PC-9 (cell line): ENCODE results near the gene ABCB1. TPM values are rescaled to one million over a fixed set of nuclear protein-coding genes. Genes with fewer than 3 reads are reported as not detected.

Experiments used
- BruUV-seq: library from RNA; stranded (reverse); fragments of 400-500 nt; replicated peaks from 2 replicates; lab custom pipeline; 2021; lab: Mats Ljungman, UMichigan
- CTCF ChIA-PET: fragments of 300-600 bp; sonication (Branson Sonifier 250); formaldehyde crosslinking; loops from one replicate; lab custom pipeline; 2022; ENCODE audit warnings: antibody characterized with exemption; lab: Charles Lee
- POLR2A ChIA-PET: fragments of 300-600 bp; sonication (Branson Sonifier 250); formaldehyde crosslinking; loops from one replicate; lab custom pipeline; 2022; ENCODE audit warnings: antibody characterized with exemption; ENCODE audit not compliant: unreplicated experiment; lab: Charles Lee
- DNase-seq, 2 experiments: peaks; one replicate each; pipeline versions ENCODE4 v3.0.0 to v3.0.0-alpha.2; 2015 to 2022; ENCODE audit warnings: mixed read lengths in 1 of 2
- H2AFZ ChIP-seq: fragments of 200-600 bp; sonication (generic); 2 replicates; pipeline ENCODE4 v1.8.1; 2017; ENCODE audit warnings: antibody characterized with exemption
- H3F3A ChIP-seq: fragments of 200-600 bp; sonication (generic); 2 replicates; pipeline ENCODE4 v1.8.1; 2017; ENCODE audit warnings: antibody characterized with exemption, mild to moderate bottlenecking, low read depth; ENCODE audit not compliant: insufficient read depth
- H3K27ac ChIP-seq: fragments of 200-600 bp; sonication (generic); 2 replicates; pipeline ENCODE4 v1.6.1; 2016; ENCODE audit warnings: mixed run types
- H3K27me3 ChIP-seq: fragments of 200-600 bp; sonication (generic); 2 replicates; pipeline ENCODE4 v1.6.1; 2016; ENCODE audit warnings: low read depth, mixed run types; ENCODE audit not compliant: insufficient read depth
- H3K36me3 ChIP-seq: fragments of 200-600 bp; sonication (generic); 2 replicates; pipeline ENCODE4 v1.6.1; 2016; ENCODE audit warnings: low read depth, mixed run types
- H3K4me1 ChIP-seq: fragments of 200-600 bp; sonication (generic); replicated peaks from 2 replicates; pipeline ENCODE4 v1.6.1; 2016; ENCODE audit warnings: mixed run types; ENCODE audit not compliant: insufficient read depth
- H3K4me2 ChIP-seq: fragments of 200-600 bp; sonication (generic); 2 replicates; pipeline ENCODE4 v1.6.1; 2017; ENCODE audit warnings: mixed run types
- H3K4me3 ChIP-seq: fragments of 200-600 bp; sonication (generic); 2 replicates; pipeline ENCODE4 v1.6.1; 2016; ENCODE audit warnings: mixed run types
- H3K79me2 ChIP-seq: fragments of 200-600 bp; sonication (generic); 2 replicates; pipeline ENCODE4 v1.6.1; 2017; ENCODE audit warnings: low read depth, mixed run types
- H3K9me2 ChIP-seq: fragments of 200-600 bp; sonication (generic); 2 replicates; pipeline ENCODE4 v1.8.1; 2017; ENCODE audit warnings: mild to moderate bottlenecking; ENCODE audit not compliant: insufficient read depth
- H3K9me3 ChIP-seq: fragments of 200-600 bp; sonication (generic); 2 replicates; pipeline ENCODE4 v1.8.1; 2016; ENCODE audit warnings: low read depth; ENCODE audit not compliant: insufficient read depth
- H4K20me1 ChIP-seq: fragments of 200-600 bp; sonication (generic); 2 replicates; pipeline ENCODE4 v1.8.1; 2017; ENCODE audit not compliant: insufficient read depth
- CTCF ChIP-seq: fragments of 200-600 bp; sonication (generic); conservative IDR thresholded peaks from 2 replicates; pipeline ENCODE4 v1.6.1; 2017; ENCODE audit warnings: mixed run types, antibody characterized with exemption, mild to moderate bottlenecking, moderate library complexity
- EZH2 ChIP-seq: fragments of 200-600 bp; sonication (generic); IDR thresholded peaks from 2 replicates; pipeline ENCODE4 v1.8.0; 2017; ENCODE audit warnings: antibody characterized with exemption, low read depth
- intact Hi-C: fragments of 100-400 bp; cut with micrococcal nuclease; formaldehyde crosslinking; loops from one replicate; pipeline ENCODE4 v1.10.0; 2022; ENCODE audit not compliant: unreplicated experiment
- total RNA-seq: library from RNA; stranded (reverse); gene quantifications from 2 replicates; pipeline ENCODE4 v1.2.3, GENCODE V29; 2021

Gene ABCB1
- total RNA-seq, 1 experiment from 2014 or later = not detected

DNA sequence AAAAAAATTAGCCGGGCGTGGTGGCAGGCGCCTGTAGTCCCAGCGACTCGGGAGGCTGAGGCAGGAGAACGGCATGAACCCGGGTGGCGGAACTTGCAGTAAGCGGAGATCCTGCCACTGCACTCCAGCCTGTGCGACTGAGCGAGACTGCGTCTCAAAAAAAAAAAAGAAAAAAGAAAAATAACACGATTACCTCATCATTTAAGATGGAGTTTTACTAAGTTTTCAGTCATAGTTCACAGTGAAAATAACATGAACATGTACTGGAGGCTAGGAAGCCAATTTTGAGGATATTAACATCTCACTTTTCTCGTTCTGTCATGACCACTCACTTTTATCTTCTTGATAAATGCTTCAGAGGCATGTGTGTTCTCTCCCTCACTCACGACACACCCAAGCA, 24.4 kb upstream of the ABCB1 start:
- ChIA-PET CTCF (no interaction called here), POLR2A (interaction anchor here (0.7 kb wide), 1 partner anchor 412 kb away, joined by 5 read pairs; no protein-coding TSS in a partner anchor)
- Histone ChIP-seq H3K4me3 (no peak overlapping the region), H3F3A (peaks cover 7% of the 10 kb centered on the region; the same call in 1 of the 2 replicates), H3K36me3 (no peaks in the 10 kb centered on the region), H3K9me2 (no peaks in the 10 kb centered on the region), H3K9me3 (no peaks in the 10 kb centered on the region), H4K20me1 (no peaks in the 10 kb centered on the region), H2AFZ (no peak overlapping the region), H3K27me3 (no peaks in the 10 kb centered on the region), H3K4me1 (no peaks in the 10 kb centered on the region), H3K4me2 (no peak overlapping the region), H3K27ac (no peak overlapping the region), H3K79me2 (no peaks in the 10 kb centered on the region)
- DNase-seq = no peak
- no peak for TF ChIP-seq CTCF
- no peak for TF ChIP-seq EZH2
- intact Hi-C loops = loop anchor here (10.0 kb wide), 1 partner anchor 120 kb away; no protein-coding TSS in a partner anchor
- BruUV-seq = no TSS peak

DNA sequence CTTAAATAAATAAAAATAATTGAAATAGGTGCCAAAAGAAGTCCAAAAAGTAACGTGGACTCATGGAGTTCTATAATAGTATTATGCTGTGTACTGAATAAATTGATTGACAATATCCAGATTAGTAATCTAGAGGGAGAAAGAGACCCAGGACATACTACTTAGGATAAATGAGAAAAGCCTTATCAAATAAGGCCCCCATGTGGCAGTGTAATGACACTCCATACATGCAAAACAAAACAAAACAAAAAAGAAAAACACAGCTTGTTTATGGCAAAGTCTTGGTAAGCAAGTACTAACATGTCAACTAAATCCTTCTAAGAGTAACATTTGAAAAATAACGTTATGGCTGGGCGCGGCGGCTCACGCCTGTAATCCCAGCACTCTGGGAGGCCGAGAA, 23.9 kb upstream of the ABCB1 start:
- ChIA-PET POLR2A (no interaction called here), CTCF (no interaction called here)
- Histone ChIP-seq H3F3A (peaks cover 7% of the 10 kb centered on the region; the same call in 1 of the 2 replicates), H4K20me1 (no peaks in the 10 kb centered on the region), H3K4me1 (no peaks in the 10 kb centered on the region), H3K4me3 (no peak overlapping the region), H3K9me2 (no peaks in the 10 kb centered on the region), H3K36me3 (no peaks in the 10 kb centered on the region), H3K27me3 (no peaks in the 10 kb centered on the region), H3K27ac (no peak overlapping the region), H3K9me3 (no peaks in the 10 kb centered on the region), H2AFZ (no peak overlapping the region), H3K79me2 (no peaks in the 10 kb centered on the region), H3K4me2 (no peak overlapping the region)
- no TSS peak for BruUV-seq
- TF ChIP-seq CTCF (0 out of 2 replicates have a peak, but pooled peaks have one; percentile 23), EZH2 (no peak)
- intact Hi-C loops = loop anchor here (10.0 kb wide), 1 partner anchor 120 kb away; no protein-coding TSS in a partner anchor
- DNase-seq = no peak

DNA sequence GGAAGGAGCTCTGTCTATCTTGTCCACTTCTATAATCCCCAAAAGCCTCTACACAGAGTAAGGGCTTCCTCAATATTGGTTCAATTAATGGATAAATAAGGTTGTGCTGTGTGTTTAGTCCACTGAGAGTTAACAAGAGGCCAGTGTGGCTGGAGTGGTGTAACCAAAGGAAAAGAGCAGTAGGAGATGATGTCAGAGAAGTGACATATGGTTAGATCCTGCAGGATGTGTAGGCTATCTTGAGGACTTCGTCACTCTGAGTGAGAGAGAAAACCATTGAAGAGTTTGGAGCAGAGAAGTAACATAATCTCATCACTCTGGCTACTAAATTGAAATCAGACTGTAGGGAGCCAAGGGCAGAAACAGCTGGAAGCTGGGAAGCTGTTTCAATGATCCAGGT, 14.5 kb upstream of the ABCB1 start:
- Histone ChIP-seq H3K27ac (no peak overlapping the region), H2AFZ (no peak overlapping the region), H3K9me3 (no peaks in the 10 kb centered on the region), H3K4me1 (no peaks in the 10 kb centered on the region), H3K79me2 (no peaks in the 10 kb centered on the region), H3K4me3 (no peak overlapping the region), H4K20me1 (no peaks in the 10 kb centered on the region), H3F3A (no peaks in the 10 kb centered on the region), H3K27me3 (no peaks in the 10 kb centered on the region), H3K4me2 (no peak overlapping the region), H3K9me2 (no peaks in the 10 kb centered on the region), H3K36me3 (no peaks in the 10 kb centered on the region)
- ChIA-PET CTCF (no interaction called here), POLR2A (no interaction called here)
- no peak for DNase-seq
- intact Hi-C loops = no loop called here
- no TSS peak for BruUV-seq
- TF ChIP-seq EZH2 (no peak), CTCF (no peak)
